Fibroblast of skin of left quadriceps (primary cell): ENCODE results near the gene MAP3K21.

Source experiments
- DNase-seq, 2 experiments: peaks; one replicate each; pipeline ENCODE4 v3.0.0-alpha.2; 2013; ENCODE audit warnings: low read depth in 2 of 2

Gene MAP3K21

GRCh38 chr1:233359431-233359830 is 31.9 kb downstream of the MAP3K21 start:
- no peak for DNase-seq

DNA sequence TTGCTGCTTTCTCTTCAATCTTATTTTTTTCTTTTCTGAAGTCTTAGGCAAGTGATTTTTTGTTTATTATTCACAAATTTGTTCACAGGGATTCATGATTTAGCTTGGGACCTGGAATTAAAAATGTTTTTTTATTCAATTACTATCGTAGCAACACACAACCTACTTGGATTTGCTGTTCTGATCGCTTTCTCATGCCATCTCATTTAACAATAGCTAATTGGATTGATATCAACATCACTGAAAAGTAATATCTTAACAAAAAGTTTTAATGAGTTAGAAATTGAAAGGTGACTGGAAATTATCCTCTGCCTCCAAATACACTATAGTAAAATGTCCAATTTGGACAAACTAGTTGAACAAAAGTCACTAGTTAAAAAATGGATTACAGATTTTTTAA is 32.4 kb downstream of the MAP3K21 start:
- DNase-seq, result no peak

DNA sequence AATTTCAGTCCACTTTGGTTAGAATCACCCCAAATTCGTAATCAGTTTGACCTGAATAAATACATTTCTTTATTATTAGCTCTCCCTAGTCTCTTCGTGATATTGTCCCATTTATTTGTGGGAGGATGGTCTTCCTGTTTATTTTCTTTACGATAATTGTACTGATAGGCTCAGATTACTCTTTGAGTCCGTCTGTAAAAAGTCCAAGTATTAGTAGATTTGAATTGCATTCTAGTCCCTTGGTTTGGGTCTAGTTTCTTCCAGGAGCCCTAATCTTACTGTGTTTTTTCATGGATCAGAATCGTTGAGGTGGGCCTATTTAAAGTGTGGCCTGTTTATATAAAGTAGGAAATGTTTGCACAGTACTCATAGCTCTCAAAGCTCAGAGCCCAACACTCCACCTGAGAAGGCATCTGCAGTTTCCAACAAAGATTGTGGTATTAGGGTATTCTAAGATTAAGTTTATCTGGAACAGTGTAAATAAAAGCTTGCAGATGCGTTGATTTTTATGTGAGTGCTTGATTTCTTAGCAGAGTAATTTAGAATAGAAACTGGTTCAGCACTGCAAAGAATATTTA is 33.1 kb downstream of the MAP3K21 start:
- no peak for DNase-seq

DNA sequence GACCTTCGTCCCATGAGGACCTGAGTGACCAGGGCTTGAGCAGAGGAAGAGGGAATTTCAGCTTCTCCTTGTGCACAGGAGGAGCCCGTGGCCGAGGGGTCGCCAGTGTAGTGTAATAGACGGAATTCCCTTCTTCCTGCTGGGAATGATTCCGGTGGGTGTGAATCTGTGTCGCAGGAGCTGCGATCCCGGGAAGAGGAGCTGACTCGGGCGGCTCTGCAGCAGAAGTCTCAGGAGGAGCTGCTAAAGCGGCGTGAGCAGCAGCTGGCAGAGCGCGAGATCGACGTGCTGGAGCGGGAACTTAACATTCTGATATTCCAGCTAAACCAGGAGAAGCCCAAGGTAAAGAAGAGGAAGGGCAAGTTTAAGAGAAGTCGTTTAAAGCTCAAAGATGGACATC is 34.4 kb downstream of the MAP3K21 start:
- DNase-seq, result no peak

- no peak for DNase-seq
These were observed 35.2 kb downstream of the MAP3K21 start for GRCh38 chr1:233362743-233363142.

GRCh38 chr1:233364026-233364425 is 36.5 kb downstream of the MAP3K21 start:
- no peak for DNase-seq

DNA sequence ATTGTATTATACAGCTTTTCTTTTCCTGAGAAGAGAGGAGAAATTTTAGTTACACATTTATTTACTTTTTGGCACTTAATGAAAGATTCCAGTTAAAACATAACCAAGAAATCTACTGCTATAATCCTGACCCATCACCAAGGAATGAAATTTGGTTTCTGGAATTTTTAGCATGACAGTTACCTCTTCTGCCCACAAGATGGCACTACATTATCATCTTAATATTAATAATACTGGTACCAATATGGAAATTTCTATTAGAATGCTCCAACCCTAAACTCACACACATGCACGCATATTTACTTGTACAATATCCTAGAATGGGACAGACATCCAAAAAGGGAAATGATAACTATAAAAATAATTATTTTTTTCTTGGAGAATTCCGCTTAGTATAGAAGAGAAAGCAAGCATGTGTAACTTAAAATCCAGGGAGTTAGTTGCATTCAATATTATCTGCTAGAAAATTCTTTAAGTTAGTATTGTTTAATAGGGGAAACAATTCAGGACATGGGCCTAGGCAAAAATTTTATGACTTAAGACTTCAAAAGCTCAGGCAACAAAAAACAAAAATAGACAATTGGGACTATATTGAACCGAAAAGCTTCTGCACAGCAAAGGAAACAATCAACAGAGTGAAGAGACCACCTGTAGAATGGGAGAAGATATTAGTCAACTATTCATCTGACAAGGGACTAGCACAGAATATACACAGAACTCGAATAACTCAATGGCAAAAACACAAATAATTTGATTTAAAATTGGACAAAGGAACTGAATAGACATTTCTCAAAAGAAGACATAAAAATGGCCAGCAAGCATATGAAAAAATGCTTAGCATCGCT is 37.4 kb downstream of the MAP3K21 start:
- peak in 1 of 2 experiments; percentile 1 for DNase-seq

- no peak for DNase-seq
These were observed 39.1 kb downstream of the MAP3K21 start for GRCh38 chr1:233366575-233366974.

GRCh38 chr1:233367057-233367803 is 39.7 kb downstream of the MAP3K21 start:
- DNase-seq, result peak; percentile 12 to 14

DNA sequence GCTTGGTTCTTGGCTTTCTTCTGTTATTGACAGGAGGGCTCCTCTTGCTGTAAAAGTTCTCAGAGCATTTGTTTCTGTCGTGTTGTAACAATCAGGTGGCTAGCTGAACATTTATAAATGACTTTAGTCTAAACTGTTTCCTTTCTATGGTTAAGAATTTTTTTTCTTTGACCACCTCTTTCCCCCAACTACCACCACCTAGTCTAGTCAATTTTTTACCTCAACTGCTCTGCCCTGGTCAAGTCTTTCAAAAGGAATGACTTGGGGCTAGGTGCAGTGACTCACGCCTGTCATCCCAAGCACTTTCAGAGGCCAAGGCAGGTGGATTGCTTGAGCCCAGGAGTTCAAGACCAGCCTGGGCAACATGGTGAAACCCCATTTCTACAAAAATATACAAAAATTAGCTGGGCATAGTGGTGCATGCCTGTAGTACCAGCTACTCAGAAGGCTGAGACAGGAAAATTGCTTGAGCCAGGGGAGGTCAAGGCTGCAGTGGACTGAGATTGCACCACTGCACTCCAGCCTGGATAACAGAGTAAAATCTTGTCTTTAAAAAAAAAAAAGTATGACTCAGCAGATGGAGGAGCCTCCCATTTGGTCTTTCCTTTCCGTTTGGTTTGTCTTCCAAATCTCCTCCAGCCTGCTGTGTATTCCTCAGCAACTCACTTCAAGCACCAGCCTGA is 40.7 kb downstream of the MAP3K21 start:
- DNase-seq, result peak in 1 of 2 experiments; percentile 2

DNA sequence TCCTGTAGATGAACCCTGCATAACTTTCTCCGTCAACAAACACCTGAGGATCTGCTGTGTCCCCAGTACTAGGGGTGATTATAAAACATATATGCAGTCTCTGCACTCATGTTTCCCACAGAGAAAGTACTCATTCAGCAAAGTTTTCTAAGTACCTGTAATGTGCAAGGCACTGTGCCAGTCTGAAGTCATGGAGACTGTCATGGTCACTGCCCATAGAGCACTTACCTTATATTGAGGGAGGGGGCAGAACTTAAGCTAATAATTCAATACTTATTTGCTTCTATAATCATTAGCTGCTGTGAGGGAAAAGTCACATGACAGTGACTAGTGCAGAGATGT is 41.2 kb downstream of the MAP3K21 start:
- no peak for DNase-seq

DNA sequence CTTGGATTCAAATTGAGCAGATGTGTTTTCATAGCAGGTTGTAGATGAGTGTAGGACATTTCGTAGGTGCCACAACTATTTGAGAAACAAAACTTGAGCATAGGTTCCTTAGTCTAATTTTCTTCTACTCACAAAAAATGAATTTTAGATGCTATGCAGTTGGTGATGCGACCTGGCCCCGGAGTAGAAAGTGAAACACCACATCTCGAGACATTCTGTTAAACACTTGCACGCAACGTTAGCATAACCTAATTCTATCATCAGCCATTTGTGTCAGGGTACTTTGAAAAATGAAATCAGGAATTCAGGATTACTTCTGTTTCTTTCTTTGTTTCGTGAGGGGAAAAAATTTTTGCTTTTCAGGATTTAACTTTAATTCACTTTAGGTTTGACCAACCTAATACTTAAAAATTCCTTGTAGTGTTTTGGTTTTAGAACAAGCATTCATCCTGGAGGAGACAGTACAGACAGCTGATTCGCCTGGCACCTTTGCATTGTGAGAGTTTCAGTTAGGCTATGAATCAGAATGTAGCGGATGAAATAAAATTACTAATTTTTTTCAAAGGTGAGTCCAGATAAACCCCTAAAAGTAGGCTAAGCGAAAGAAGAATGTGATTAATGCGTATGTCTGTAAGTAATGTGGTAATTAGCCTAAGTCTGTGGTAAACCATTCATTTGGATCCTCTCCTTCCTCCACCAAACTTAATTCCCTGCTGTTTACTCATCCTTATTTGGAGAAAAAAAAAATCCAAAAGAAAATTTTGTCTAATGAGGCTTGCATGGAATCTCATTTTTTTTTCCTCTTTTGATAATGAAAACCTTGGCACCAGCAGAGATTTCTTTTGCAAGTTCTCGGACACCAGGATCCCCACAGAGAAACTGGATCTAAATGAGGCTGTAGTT is 44.9 kb downstream of the MAP3K21 start:
- no peak for DNase-seq

- no peak for DNase-seq
These were observed 45.7 kb downstream of the MAP3K21 start for GRCh38 chr1:233373226-233373625.

DNA sequence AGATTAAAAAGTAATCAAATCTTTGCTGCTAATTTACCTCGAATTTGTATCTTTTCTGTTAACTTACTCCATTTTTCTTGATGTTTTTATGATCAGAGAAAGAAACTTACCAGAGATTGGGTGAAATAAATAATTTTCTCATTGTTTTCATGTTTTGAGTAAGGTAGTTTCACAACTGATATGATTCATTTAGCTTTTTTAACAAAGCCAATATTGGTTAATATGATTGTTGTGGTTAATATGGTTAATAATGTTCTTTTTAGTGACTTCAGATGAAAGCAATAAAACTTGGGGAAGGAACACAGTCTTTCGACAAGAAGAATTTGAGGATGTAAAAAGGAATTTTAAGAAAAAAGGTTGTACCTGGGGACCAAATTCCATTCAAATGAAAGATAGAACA is 48.1 kb downstream of the MAP3K21 start:
- DNase-seq, result no peak

DNA sequence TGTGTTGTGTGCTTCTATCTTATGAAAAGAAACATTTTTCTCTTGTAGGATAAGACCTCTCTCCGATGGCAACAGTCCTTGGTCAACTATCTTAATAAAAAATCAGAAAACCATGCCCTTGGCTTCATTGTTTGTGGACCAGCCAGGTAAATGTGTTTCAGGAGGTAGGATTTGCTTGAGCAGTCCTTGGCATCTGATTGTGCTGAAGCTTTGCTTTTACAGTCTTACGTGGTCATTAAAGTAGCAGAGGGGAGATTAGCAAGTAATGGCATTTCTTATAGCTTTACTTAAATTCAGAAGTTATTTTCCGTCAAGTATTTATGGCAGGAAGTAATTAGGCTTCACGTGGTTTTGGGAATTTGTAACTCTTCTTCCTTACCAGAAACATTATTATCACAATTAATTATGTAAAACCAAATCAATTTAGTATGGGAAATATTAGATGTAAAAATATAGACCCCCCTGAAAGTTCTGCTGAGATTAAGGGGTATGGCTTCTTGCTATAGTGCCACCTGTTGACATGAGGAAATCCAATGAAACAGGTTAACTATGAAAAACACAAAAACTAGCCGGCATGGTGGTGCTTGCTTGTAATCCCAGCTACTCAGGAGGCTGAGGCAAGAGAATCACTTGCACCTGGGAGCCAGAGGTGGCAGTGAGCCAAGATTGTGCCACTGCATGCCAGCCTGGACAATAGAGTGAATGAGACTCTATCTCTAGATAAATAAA is 49.0 kb downstream of the MAP3K21 start:
- DNase-seq, result no peak

DNA sequence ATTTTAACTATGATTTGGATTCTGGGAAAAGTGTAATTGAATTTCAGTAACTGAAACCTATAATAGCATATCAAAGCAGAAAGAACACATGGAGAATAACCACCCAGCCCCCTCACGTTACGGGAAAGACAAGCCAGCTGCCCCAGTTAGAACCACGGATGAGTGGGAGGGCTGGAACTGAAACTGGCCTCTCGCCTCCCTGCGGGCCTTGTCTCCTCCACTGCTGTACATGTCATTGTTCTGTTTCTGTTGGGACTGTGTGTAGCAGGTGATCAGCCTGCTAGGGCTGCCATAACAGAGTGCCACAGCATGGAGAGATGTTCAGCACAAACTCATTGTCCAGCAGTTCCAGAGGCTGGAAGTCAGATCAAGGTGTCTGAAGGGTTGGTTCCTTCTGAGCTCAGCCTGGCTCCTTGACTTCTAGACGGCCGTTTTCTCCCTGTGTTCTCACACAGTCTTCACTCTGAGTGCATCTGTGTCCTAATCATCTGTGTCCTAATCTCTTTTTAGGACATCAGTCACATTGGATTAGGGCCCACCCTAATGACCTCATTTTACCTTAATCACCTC is 52.4 kb downstream of the MAP3K21 start:
- DNase-seq, result no peak

GRCh38 chr1:233381806-233382205 is 54.3 kb downstream of the MAP3K21 start:
- no peak for DNase-seq

GRCh38 chr1:233383984-233384383 is 56.5 kb downstream of the MAP3K21 start:
- DNase-seq, result no peak

- no peak for DNase-seq
These were observed 58.8 kb downstream of the MAP3K21 start for GRCh38 chr1:233386336-233386735.

DNA sequence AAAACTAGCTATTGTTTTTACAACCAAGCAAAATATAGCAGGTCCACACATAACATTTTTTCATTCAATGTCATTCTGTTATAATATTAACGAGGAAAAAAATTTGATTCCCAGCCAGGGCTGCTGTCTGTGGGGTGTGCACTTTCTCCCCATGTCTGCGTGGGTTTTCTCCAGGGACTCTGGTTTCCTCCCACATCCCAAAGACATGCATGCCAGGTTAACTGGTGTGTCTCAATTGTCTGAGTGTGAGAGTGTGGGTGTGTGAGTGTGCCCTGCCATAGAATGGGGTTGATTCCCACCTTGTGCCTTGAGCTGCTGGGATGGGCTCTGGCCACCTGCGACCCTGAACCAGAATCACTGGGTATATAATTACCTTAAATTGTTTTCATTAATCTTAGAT is 60.1 kb downstream of the MAP3K21 start:
- no peak for DNase-seq
